Endothelial cell of umbilical vein (primary cell): ENCODE data around the gene ZNF143. TPM values are rescaled to one million over a fixed set of nuclear protein-coding genes. Genes with fewer than 3 reads are reported as not detected.

Experiments
- BruUV-seq: library from RNA; stranded (reverse); fragments of 400-500 nt; replicated peaks from 2 replicates; lab custom pipeline; 2021; lab: Mats Ljungman, UMichigan
- CTCF ChIA-PET: fragments of 300-600, 350-600 bp; sonication (Branson Sonifier 250); formaldehyde crosslinking; loops from one replicate; lab custom pipeline; 2021; ENCODE audit warnings: antibody characterized with exemption, inconsistent platforms; lab: Charles Lee
- POLR2A ChIA-PET: fragments of 300-600, 350-600 bp; sonication (Branson Sonifier 250); formaldehyde crosslinking; loops from one replicate; lab custom pipeline; 2021; ENCODE audit warnings: antibody characterized with exemption, inconsistent platforms; lab: Charles Lee
- DNase-seq: peaks from one replicate; pipeline ENCODE4 v3.0.0-alpha.2; 2011; ENCODE audit warnings: low read depth, low spot score
- FAIRE-seq: peaks from 2 replicates; lab custom pipeline; 2011; peaks lifted over from hg19 to GRCh38; lab: Jason Lieb, UNC
- H2AFZ ChIP-seq: 2 replicates; pipeline ENCODE4 v1.6.0; 2012; ENCODE audit warnings: low read depth, low read length, control low read depth, inconsistent platforms
- H3K27ac ChIP-seq: 2 replicates; pipeline ENCODE4 v1.5.1; 2011; ENCODE audit warnings: low read depth, mild to moderate bottlenecking, control low read depth, low read length, moderate library complexity; ENCODE audit not compliant: insufficient read depth
- H3K27me3 ChIP-seq, 2 experiments: 2 replicates each; pipeline versions ENCODE4 v1.6.0 to v1.6.1; 2011; ENCODE audit warnings: low read length in 2 of 2, mixed read lengths in 1 of 2; ENCODE audit not compliant: control insufficient read depth in 2 of 2, insufficient read depth in 2 of 2
- H3K36me3 ChIP-seq, 2 experiments: 2 replicates in 1 of 2; 3 replicates in 1 of 2; pipeline ENCODE4 v1.5.1; 2011; ENCODE audit warnings: low read length in 2 of 2, mild to moderate bottlenecking in 1 of 2, moderate library complexity in 1 of 2; ENCODE audit not compliant: control insufficient read depth in 2 of 2, insufficient read depth in 2 of 2; ENCODE audit errors: extremely low read depth in 1 of 2
- H3K4me1 ChIP-seq: 3 replicates; pipeline ENCODE4 v1.5.1; 2011; ENCODE audit warnings: mild to moderate bottlenecking, low read length; ENCODE audit not compliant: control insufficient read depth, insufficient read depth; ENCODE audit errors: extremely low read depth
- H3K4me2 ChIP-seq: 2 replicates; pipeline ENCODE4 v1.6.1; 2011; ENCODE audit warnings: low read length, control low read depth, mixed read lengths; ENCODE audit not compliant: insufficient read depth
- H3K4me3 ChIP-seq, 3 experiments: fragments of 200-600 bp in 1 of 3; sonication (generic), shearing (Covaris generic) in 1 of 3; replicated peaks in 1 of 3; 2 replicates each; pipeline ENCODE4 v1.5.1; 2011 to 2016; ENCODE audit warnings: control low read depth in 3 of 3, low read length in 3 of 3, mild to moderate bottlenecking in 2 of 3, inconsistent platforms in 1 of 3, low read depth in 1 of 3, moderate library complexity in 1 of 3; ENCODE audit not compliant: insufficient read depth in 1 of 3
- H3K79me2 ChIP-seq: 2 replicates; pipeline ENCODE4 v1.6.0; 2012; ENCODE audit warnings: low read length, inconsistent platforms; ENCODE audit not compliant: control insufficient read depth, insufficient read depth
- H3K9ac ChIP-seq: replicated peaks from 2 replicates; pipeline ENCODE3; 2011; ENCODE audit warnings: low read length, control low read depth; ENCODE audit not compliant: insufficient read depth; ENCODE audit errors: extremely low read depth
- H3K9me1 ChIP-seq: replicated peaks from 3 replicates; pipeline ENCODE4 v1.6.0; 2011; ENCODE audit warnings: mild to moderate bottlenecking, low read length; ENCODE audit not compliant: control insufficient read depth, insufficient read depth; ENCODE audit errors: extremely low read depth
- H3K9me3 ChIP-seq: replicated peaks from 2 replicates; pipeline ENCODE4 v1.5.1; 2012; ENCODE audit warnings: low read length, inconsistent platforms; ENCODE audit not compliant: control insufficient read depth, insufficient read depth
- H4K20me1 ChIP-seq: replicated peaks from 2 replicates; pipeline ENCODE3; 2011; ENCODE audit warnings: mild to moderate bottlenecking, low read length; ENCODE audit not compliant: control insufficient read depth, insufficient read depth; ENCODE audit errors: extremely low read depth
- EZH2 ChIP-seq: IDR thresholded peaks from 2 replicates; pipeline ENCODE4 v1.6.1; 2012; ENCODE audit warnings: borderline replicate concordance, low read depth, mild to moderate bottlenecking, moderate library complexity, low read length, inconsistent platforms; ENCODE audit not compliant: severe bottlenecking
- GATA2 ChIP-seq: IDR thresholded peaks from 2 replicates; pipeline ENCODE4 v1.7.0; 2011; ENCODE audit warnings: low read depth, mild to moderate bottlenecking, moderate library complexity, mixed read lengths, low read length; ENCODE audit not compliant: insufficient read length, insufficient read depth
- JUN ChIP-seq: IDR thresholded peaks from 2 replicates; pipeline ENCODE4 v1.6.1; 2011; ENCODE audit warnings: borderline replicate concordance, low read depth; ENCODE audit not compliant: insufficient read length, insufficient read depth
- MYC ChIP-seq: IDR thresholded peaks from one replicate; pipeline ENCODE4 v1.6.1; 2011; ENCODE audit warnings: mild to moderate bottlenecking, low read depth, low read length
- POLR2A ChIP-seq: IDR thresholded peaks from 2 replicates; pipeline ENCODE4 v1.6.1; 2012; ENCODE audit warnings: low read depth, mild to moderate bottlenecking, control low read depth, low read length
- POLR2AphosphoS5 ChIP-seq: IDR thresholded peaks from 2 replicates; pipeline ENCODE4 v1.6.1; 2012; ENCODE audit warnings: low read depth, mild to moderate bottlenecking, control low read depth, low read length, moderate library complexity; ENCODE audit not compliant: insufficient read depth
- dilution Hi-C: fragments of 300-500 bp; cut with MboI; formaldehyde crosslinking; loops from one replicate; pipeline ENCODE4 v1.15.0; 2019; ENCODE audit warnings: low sequenced_read_pairs; ENCODE audit not compliant: extremely low pct_ligation_motif_present
- intact Hi-C: fragments of 100-400 bp; cut with micrococcal nuclease; formaldehyde crosslinking; loops from one replicate; pipeline ENCODE4 v1.10.0; 2022
- polyA plus RNA-seq, 4 experiments: library from polyadenylated mRNA; depleted of rRNA in 3 of 4; stranded (reverse) in 3 of 4; unstranded in 1 of 4; fragments of >200 nt; gene quantifications; 2 replicates each; pipeline versions ENCODE4 v1.2.1 to v1.2.3, GENCODE V29; 2011 to 2012; ENCODE audit warnings: missing spikeins in 1 of 4
- total RNA-seq: library from RNA; stranded (reverse); gene quantifications from 2 replicates; pipeline ENCODE4 v1.2.3, GENCODE V29; 2021
- TF ChIP-seq, protein P1 (sequence below), 2 donors: IDR thresholded peaks; 1 replicate in 1 of 2; 2 replicates in 1 of 2; pipeline ENCODE4 v1.5.1; 2011; ENCODE audit warnings: low read length in 2 of 2, mild to moderate bottlenecking in 2 of 2, moderate library complexity in 2 of 2, control low read depth in 1 of 2, inconsistent platforms in 1 of 2, low read depth in 1 of 2; ENCODE audit not compliant: insufficient read depth in 1 of 2; ENCODE audit errors: extremely low read depth in 1 of 2
- TF ChIP-seq, protein P2 (sequence below): IDR thresholded peaks from 2 replicates; pipeline ENCODE4 v1.6.1; 2011; ENCODE audit not compliant: insufficient read depth, insufficient read length

ZNF143 gene
- total and polyA plus RNA-seq, 2 donors (not counting 3 experiments of a cell fraction or from before 2014, with no cell fraction given), result 19.0 to 29.8 TPM

DNA sequence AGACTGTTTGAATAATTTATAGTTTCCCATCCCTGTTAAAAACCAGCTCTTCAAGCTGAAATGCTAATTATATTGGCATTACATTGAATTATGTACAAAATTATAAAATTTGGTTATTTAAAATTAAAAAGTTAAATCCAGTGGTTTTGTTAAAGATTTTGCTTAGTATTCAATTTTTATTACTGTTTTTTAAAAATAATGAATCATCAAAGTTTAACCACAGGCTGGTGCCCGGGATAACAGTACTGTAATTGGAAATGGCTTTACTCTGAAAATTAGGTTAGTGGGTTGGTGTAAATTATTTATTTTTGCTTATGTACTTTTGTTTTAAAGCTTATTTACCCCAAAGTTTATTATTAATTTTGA is 67.3 kb downstream of the ZNF143 start:
- CTCF ChIA-PET, result interaction anchor here (1.1 kb wide), 1 partner anchor 20 kb away, joined by 3 read pairs; no protein-coding TSS in a partner anchor
- TF ChIP-seq MYC (no peak), POLR2AphosphoS5 (no peak), POLR2A (no peak), JUN (no peak), EZH2 (no peak), GATA2 (no peak)
- TF ChIP-seq, protein P1, sequence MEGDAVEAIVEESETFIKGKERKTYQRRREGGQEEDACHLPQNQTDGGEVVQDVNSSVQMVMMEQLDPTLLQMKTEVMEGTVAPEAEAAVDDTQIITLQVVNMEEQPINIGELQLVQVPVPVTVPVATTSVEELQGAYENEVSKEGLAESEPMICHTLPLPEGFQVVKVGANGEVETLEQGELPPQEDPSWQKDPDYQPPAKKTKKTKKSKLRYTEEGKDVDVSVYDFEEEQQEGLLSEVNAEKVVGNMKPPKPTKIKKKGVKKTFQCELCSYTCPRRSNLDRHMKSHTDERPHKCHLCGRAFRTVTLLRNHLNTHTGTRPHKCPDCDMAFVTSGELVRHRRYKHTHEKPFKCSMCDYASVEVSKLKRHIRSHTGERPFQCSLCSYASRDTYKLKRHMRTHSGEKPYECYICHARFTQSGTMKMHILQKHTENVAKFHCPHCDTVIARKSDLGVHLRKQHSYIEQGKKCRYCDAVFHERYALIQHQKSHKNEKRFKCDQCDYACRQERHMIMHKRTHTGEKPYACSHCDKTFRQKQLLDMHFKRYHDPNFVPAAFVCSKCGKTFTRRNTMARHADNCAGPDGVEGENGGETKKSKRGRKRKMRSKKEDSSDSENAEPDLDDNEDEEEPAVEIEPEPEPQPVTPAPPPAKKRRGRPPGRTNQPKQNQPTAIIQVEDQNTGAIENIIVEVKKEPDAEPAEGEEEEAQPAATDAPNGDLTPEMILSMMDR (IDR thresholded peaks at IDR 0.05; ENCODE audit: extremely low read depth in 1 of 2, insufficient read depth in 1 of 2, low read depth in 1 of 2, low read length in 2 of 2), result no peak
- TF ChIP-seq, protein P2, sequence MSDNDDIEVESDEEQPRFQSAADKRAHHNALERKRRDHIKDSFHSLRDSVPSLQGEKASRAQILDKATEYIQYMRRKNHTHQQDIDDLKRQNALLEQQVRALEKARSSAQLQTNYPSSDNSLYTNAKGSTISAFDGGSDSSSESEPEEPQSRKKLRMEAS, result no peak
- Histone ChIP-seq H3K4me1 (peaks cover 27% of the 10 kb centered on the region), H3K4me3 (peak overlapping the region in 1 of 3 experiments; percentile 20), H3K4me2 (peak overlapping the region; percentile 70), H3K27ac (peak overlapping the region; percentile 82), H3K9ac (peak overlapping the region; percentile 71), H3K9me1 (no peaks in the 10 kb centered on the region), H3K9me3 (no peaks in the 10 kb centered on the region), H4K20me1 (no peaks in the 10 kb centered on the region), H3K27me3 (no peaks in the 10 kb centered on the region), H2AFZ (no peak overlapping the region), H3K36me3 (no peaks in the 10 kb centered on the region), H3K79me2 (no peaks in the 10 kb centered on the region)
- FAIRE-seq (no peak), DNase-seq (no peak)
- no TSS peak for BruUV-seq
- POLR2A ChIA-PET, result interaction anchor here (1.2 to 1.4 kb wide), 2 partner anchors 24 to 67 kb away, joined by 3 to 4 read pairs; partner anchors contain the start of gene ZNF143
- intact Hi-C loops (loop anchor here (5.0 to 10.0 kb wide), 2 partner anchors 229 to 797 kb away; no protein-coding TSS in a partner anchor), dilution Hi-C loops (no loop called here)
